Ovary (tissue), 3 donors: ENCODE measurements around the gene GRAMD2A.

Experiments used
- CTCF ChIP-seq, 3 donors: fragments of 450-650 bp in 2 of 3; fragments of 200-600 bp in 1 of 3; IDR thresholded peaks; one replicate each; pipeline versions ENCODE4 v1.5.1 to v1.8.0; 2016 to 2022; ENCODE audit warnings: antibody characterized with exemption in 3 of 3, mild to moderate bottlenecking in 1 of 3
- EP300 ChIP-seq: sonication (generic); formaldehyde crosslinking; IDR thresholded peaks from one replicate; pipeline ENCODE4 v1.6.1; 2017; ENCODE audit warnings: antibody characterized with exemption
- POLR2A ChIP-seq: fragments of 450-650 bp; IDR thresholded peaks from one replicate; pipeline ENCODE4 v1.6.1; 2017; ENCODE audit warnings: antibody characterized with exemption, mild to moderate bottlenecking, moderate library complexity
- donor health status: DM: no; HTN: no; CAD: no.

- TF ChIP-seq POLR2A (no peak), CTCF (IDR thresholded peaks at IDR 0.05) (no peak), EP300 (no peak)
Measured at GRCh38 chr15:72135719-72136118, 61.9 kb downstream of the GRAMD2A start.
